ENCODE results near the gene LHPP.

DNA sequence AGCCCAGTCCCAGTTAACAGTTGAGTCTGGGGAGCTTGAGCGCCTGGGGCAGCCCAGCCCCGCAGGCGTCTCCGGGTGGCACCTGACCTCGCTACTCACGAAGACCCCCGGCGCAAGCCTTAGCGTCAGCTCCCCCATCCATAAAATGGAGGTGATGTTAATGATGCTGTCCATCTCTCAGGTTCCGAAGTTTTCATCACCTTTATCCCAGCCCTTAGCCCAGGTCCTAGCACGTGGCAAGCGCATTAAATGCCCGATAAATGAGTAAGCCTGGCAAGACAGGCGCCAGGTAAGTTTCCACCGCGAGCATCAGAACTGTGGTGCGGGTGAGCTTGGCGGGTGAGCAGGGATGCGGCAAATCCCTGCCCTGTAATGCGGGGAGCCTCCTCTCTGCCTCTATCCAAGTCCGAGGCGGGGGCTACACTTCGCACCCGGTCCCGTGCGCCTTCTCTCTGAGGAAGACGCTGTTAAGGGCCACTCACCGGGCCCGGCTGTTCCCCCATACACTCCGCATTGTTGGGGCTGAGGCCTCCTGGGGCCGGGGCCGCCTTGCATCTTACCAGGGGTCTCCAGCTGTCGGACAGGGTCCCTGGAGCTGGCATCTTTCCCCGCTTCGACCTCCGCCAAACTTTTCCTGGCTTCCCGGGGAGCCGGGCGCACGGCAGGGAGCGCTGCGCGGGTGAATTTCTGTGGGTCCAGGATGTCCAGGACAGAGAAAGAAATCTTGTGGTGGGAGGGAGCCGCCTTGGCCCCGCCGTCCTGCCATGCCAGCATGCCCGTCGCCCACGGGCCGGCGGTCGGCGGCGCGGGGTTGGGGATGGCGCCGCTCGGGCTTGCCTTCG is 12.2 kb upstream of the LHPP start:
- TF ChIP-seq ZNF8 (CRISPR knock-in tag; IDR thresholded peaks at IDR 0.05) (no peak), OSR1 (CRISPR knock-in tag; IDR thresholded peaks at IDR 0.05) (no peak), CSDC2 (CRISPR knock-in tag; IDR thresholded peaks at IDR 0.05) (no peak), PPARA (CRISPR knock-in tag; IDR thresholded peaks at IDR 0.05; ENCODE audit: borderline replicate concordance) (no peak), ARNTL (CRISPR knock-in tag; IDR thresholded peaks at IDR 0.05; ENCODE audit: borderline replicate concordance, low read depth) (no peak), RARB (CRISPR knock-in tag; IDR thresholded peaks at IDR 0.05) (no peak), TSHZ2 (CRISPR knock-in tag; IDR thresholded peaks at IDR 0.05) (no peak), PATZ1 (CRISPR knock-in tag; IDR thresholded peaks at IDR 0.05; ENCODE audit: borderline replicate concordance) (no peak)
- TF ChIP-seq, protein P1, sequence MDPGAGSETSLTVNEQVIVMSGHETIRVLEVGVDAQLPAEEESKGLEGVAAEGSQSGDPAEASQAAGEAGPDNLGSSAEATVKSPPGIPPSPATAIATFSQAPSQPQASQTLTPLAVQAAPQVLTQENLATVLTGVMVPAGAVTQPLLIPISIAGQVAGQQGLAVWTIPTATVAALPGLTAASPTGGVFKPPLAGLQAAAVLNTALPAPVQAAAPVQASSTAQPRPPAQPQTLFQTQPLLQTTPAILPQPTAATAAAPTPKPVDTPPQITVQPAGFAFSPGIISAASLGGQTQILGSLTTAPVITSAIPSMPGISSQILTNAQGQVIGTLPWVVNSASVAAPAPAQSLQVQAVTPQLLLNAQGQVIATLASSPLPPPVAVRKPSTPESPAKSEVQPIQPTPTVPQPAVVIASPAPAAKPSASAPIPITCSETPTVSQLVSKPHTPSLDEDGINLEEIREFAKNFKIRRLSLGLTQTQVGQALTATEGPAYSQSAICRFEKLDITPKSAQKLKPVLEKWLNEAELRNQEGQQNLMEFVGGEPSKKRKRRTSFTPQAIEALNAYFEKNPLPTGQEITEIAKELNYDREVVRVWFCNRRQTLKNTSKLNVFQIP (CRISPR knock-in tag; IDR thresholded peaks at IDR 0.05; ENCODE audit: borderline replicate concordance, low read depth), result no peak
- TF ChIP-seq, protein P2, sequence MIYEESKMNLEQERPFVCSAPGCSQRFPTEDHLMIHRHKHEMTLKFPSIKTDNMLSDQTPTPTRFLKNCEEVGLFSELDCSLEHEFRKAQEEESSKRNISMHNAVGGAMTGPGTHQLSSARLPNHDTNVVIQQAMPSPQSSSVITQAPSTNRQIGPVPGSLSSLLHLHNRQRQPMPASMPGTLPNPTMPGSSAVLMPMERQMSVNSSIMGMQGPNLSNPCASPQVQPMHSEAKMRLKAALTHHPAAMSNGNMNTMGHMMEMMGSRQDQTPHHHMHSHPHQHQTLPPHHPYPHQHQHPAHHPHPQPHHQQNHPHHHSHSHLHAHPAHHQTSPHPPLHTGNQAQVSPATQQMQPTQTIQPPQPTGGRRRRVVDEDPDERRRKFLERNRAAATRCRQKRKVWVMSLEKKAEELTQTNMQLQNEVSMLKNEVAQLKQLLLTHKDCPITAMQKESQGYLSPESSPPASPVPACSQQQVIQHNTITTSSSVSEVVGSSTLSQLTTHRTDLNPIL (CRISPR knock-in tag; IDR thresholded peaks at IDR 0.05; ENCODE audit: low read depth), result no peak

All from SK-N-SH treated with all-trans-retinoic acid at 6 μM for 48 hours (cell line).